ENCODE results near the gene ANKS6. TPM values are rescaled to one million over a fixed set of nuclear protein-coding genes. Genes with fewer than 3 reads are reported as not detected.

ANKS6 gene
- total RNA-seq, 1 experiment from 2014 or later = 39.2 TPM

GRCh38 chr9:98765256-98765655, 31.1 kb downstream of the ANKS6 start:
- TF ChIP-seq CBX3 (IDR thresholded peaks at IDR 0.05; ENCODE audit: low read depth) = no peak
- no peak for TF ChIP-seq TCF7L2 (IDR thresholded peaks at IDR 0.05; ENCODE audit: borderline replicate concordance, extremely low read depth, insufficient read depth, insufficient read length)
- TF ChIP-seq ATF3 (IDR thresholded peaks at IDR 0.05) = no peak
- TF ChIP-seq EZH2 (IDR thresholded peaks at IDR 0.05) = no peak
- TF ChIP-seq POLR2A (IDR thresholded peaks at IDR 0.05; ENCODE audit: borderline replicate concordance, extremely low read depth, insufficient read depth, insufficient read length) = no peak
- TF ChIP-seq SP1 (IDR thresholded peaks at IDR 0.05; ENCODE audit: low read depth) = no peak
- no peak for TF ChIP-seq ZFX (IDR thresholded peaks at IDR 0.05)
- no peak for TF ChIP-seq CTCF (IDR thresholded peaks at IDR 0.05 in 2 of 3, conservative IDR thresholded peaks at IDR 0.05 in 1 of 3; ENCODE audit: borderline replicate concordance in 1 of 3, insufficient read depth in 1 of 3, low read depth in 2 of 3, low read length in 2 of 3)
- no peak overlapping the region for H3K27ac ChIP-seq (ENCODE audit: low read depth, low read length)
- no peaks in the 10 kb centered on the region for H3K4me1 ChIP-seq (ENCODE audit: control insufficient read depth in 1 of 2, insufficient read depth in 2 of 2, low read length in 2 of 2)
- POLR2A ChIA-PET = no interaction called here
- CTCF ChIA-PET = interaction anchor here (1.2 to 2.6 kb wide), 2 partner anchors 9 to 11 kb away, joined by 4 to 10 read pairs; no protein-coding TSS in a partner anchor
- no peaks in the 10 kb centered on the region for H3K9me3 ChIP-seq (ENCODE audit: control insufficient read depth in 1 of 2, insufficient read depth in 1 of 2, low read depth in 1 of 2, low read length in 2 of 2)
- H3K79me2 ChIP-seq (ENCODE audit: insufficient read depth, low read length) = no peaks in the 10 kb centered on the region
- no peaks in the 10 kb centered on the region for H4K20me1 ChIP-seq (ENCODE audit: insufficient read depth)
- no peaks in the 10 kb centered on the region for H3K9me2 ChIP-seq (ENCODE audit: insufficient read depth)
- DNase-seq (ENCODE audit: low read depth, low spot score) = no peak
- H2AFZ ChIP-seq (ENCODE audit: low read depth, low read length, poor library complexity, severe bottlenecking) = no peak overlapping the region
- RAD21 ChIA-PET (ENCODE audit: low non-redundant PET in 1 of 2, low total read pairs in 2 of 2, uncharacterized antibody in 2 of 2, unreplicated experiment in 2 of 2) = no interaction called here
- intact Hi-C loops (cut with micrococcal nuclease) = no loop called here
- no peak overlapping the region for H3K4me3 ChIP-seq (replicated peaks in 1 of 2; ENCODE audit: low read depth in 1 of 2, low read length in 2 of 2)
- no peak overlapping the region for H3K4me2 ChIP-seq (ENCODE audit: low read length)
- H3K36me3 ChIP-seq (ENCODE audit: control insufficient read depth in 1 of 2, insufficient read depth in 2 of 2, low read length in 2 of 2) = peaks cover 2 to 7% of the 10 kb centered on the region in 2 experiments; a peak in 2 of 4 replicates
- BruUV-seq (replicated peaks) = no TSS peak
- H3K27me3 ChIP-seq (ENCODE audit: insufficient read depth, low read length) = no peaks in the 10 kb centered on the region
- ATAC-seq = no peak
- H3K9ac ChIP-seq (ENCODE audit: low read length) = no peak overlapping the region

Measured in HCT116 (cell line).